ENCODE measurements around the gene PEAK3.

- TF ChIP-seq CTCF (IDR thresholded peaks at IDR 0.05; ENCODE audit: low read length) (no peak), EZH2 (IDR thresholded peaks at IDR 0.05; ENCODE audit: borderline replicate concordance, low read length) (no peak)
These were observed 15.6 kb downstream of the PEAK3 start for GRCh38 chr19:2266183-2266993.

Data from OCI-LY1 (cell line).